GM19240 (cell line): ENCODE results near the gene INPP5F.
"Not testable (repeated sequence)": the region's sequence is repeated elsewhere in the genome, so short reads cannot be mapped to it uniquely, and the experiment has no call there.

Experiments used
- DNase-seq: peaks from one replicate; pipeline ENCODE4 v3.0.0; 2011; ENCODE audit warnings: low spot score; ENCODE audit not compliant: insufficient read length

The INPP5F gene

GRCh38 chr10:119705434-119705831 is 20.4 kb upstream of the INPP5F start:
- DNase-seq: no peak

DNA sequence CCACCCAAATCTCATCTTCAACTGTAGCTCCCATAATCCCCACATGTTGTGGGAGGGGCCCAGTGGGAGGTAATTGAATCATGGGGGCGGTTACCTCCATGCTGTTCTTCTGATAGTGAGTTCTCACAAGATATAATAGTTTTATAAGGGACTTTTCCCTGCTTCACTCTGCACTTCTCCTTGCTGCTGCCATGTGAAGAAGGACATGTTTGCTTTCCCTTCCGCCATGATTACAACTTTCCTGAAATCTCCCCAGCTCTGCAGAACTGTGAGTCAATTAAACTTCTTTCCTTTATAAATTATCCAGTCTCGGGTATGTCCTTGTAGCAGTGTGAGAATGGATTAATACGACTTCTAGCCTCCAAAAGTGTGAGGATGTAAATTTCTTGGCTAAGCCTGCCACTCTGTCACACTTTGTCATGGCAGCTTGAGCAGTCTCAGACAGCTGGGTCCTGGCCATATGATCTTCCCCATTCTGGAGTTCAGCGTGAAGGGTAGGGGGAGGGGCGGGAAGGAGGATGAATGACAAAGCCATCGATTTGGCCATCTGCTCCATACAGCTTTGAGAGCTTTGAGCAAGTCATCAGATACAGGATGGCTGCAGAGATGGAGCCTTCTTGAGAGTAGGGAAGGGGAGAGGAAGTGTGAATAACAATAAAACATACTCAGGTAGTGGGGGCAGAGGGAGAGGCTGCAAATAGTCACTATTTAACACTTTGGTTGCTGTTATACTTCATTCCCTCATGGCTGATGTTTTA is 19.1 kb upstream of the INPP5F start:
- DNase-seq: no peak

GRCh38 chr10:119707331-119707730 is 18.5 kb upstream of the INPP5F start:
- not testable (repeated sequence) for DNase-seq

- not testable (repeated sequence) for DNase-seq
Observed at GRCh38 chr10:119710935-119711334, 14.9 kb upstream of the INPP5F start.

DNA sequence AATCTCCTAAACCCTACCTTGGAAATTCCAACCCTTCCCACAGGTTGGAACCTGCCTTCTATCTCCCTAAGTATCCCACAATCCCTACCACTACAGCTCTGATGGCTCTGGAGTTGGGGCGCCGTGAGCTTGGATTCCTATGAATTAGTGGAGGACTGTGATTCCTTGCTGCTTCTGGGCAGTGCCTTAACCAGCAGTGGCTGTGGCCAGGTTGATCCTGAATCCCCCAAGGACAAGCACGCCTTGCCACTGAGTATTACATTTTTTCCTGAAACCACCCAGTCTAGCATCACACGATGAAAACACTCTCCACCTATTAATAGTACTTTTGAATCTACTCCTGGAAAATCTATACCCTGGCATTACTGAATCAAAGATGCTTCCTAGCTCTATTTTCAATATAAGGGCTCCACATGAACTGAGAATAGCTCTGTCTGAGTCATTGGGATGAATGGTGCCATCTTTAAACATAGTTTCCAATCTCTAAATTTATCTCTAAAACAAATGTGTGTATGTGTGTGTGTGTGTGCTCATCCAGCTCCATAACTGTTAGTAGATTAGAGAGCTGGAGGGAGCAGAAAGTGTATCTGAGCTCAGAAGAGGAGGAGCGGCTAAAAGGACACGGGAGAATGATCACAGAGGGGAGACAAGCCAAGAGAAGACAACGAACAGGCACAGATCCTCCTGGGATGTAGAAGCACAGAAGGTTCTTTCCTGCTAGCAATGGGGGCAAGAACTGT is 11.9 kb upstream of the INPP5F start:
- no peak for DNase-seq

- no peak for DNase-seq
Observed at GRCh38 chr10:119714484-119714816, 11.4 kb upstream of the INPP5F start.

DNA sequence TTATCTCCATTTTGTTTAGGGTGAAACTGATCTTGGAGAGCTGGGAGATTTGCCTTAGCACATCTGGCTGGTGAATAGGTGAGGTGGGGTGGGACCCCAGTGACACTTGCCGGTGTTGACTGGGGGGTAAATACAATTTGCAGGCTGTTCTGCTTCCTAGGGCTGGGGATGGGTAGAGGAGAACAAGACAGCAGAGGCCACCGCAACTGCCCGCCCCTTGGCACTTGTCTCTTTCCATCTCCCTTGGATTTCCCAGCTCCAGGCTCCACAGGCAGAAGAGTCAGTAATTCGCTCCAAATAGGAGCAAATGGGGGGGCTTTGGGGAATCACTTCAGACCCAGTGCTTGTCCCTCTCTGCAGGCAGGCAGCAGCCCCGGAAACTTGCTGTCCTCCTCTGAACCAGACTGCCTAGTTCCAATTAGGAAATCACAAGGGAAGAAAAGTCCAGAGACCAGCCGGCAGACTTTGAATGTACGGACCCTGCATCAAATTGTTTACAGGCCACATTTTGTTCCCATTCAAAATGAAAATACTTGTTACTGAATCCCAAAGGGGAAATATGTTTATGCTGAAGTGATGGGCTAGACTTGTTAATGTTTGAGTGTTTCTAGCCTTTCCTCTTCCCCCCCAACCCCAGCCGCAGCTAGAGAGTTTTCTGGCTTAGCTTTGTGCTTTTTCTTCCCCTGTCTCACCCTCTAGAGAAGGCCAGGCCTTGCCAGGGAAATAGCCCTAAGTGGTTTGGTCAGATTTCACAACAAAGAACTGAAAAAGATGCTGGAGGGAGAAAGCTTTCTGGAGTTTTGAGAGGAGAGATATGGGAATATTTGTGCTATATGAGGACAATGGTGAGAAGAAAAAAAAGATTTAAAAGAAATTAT is 10.0 kb upstream of the INPP5F start:
- DNase-seq: no peak

GRCh38 chr10:119723161-119723560 is 2.7 kb upstream of the INPP5F start:
- no peak for DNase-seq

- no peak for DNase-seq
Observed at GRCh38 chr10:119723624-119724023, 2.2 kb upstream of the INPP5F start.

- peak; percentile 32 for DNase-seq
Observed at GRCh38 chr10:119724593-119725516, 995 bp upstream of the INPP5F start.

DNA sequence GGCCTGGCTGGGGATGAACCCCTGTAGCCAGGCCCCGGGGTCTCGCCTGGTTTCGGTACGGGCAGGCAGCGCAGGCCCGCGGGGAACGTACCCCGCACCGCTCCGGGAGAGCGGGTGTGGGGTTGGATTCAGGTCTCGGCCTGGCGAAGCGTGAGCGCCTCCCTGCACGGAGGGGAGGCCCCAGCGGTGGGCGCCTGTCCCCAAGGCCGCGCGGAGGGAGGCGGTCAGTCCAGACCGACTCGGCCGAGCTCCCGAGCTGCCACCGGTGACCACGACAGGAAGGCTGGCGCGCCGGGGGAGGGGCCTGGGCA is 378 bp upstream of the INPP5F start:
- DNase-seq: no peak

GRCh38 chr10:119726676-119727261 is 919 bp downstream of the INPP5F start:
- no peak for DNase-seq

- DNase-seq: no peak
Observed at GRCh38 chr10:119728172-119728800, 2.4 kb downstream of the INPP5F start.

DNA sequence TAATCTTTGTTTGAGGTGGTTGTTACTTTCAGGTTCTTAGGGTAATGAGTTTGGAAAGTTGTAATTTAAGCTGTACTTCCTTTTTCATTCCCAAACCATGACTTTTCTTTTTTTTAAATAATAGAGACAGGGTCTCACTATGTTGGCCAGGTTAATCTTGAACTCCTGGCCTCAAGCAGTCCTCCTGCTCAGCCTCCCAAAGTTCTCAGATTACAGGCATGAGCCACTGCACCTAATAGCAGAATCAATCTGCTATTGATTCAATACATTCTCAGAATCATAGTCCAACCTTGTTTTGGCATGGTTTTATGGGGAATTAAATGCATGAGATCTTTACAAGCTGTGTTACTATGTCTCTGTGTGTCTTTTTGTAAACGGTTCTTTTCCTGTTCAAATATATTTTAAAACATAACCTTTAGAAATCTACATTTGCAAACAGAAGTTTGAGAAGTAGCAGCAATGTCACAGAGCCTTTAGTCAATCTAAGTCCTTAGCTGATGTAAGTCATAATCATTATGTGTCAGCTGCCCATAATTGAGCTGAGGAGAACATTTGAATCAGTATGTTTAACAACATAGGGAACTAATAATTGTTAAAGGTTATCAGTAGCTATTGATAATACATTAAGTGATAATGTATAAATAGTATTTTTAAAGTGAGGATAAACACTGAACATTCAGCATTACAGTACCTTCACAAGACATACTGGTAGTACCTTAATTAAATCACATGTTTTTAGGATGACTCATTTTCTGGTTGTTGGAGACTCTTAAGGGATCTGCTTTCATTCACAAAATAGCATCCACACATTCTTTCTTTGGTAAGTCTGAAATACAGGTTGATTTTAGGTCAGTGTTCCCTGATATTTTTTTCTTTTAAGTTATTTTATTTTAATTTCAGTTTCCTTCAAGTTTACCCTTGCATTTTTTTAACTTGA is 8.8 kb downstream of the INPP5F start:
- DNase-seq: no peak

DNA sequence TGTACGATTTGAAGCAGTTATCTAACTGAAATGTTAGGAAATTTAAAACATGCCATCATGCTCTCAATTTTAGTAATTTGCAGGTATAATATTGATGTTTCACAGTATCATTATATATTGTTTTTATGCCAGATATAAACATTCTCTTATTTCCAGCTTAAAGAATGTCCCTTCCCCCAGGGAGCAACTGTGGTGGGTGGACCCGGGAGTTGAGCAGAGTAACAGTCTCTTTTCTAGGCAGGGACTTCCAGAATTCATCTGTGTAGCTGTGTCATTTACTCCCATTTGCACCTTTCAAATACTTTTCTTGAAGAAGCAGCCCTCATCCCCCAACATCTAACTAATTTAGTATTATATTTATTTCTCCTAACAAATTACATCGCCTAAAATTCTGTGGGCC is 9.6 kb downstream of the INPP5F start:
- no peak for DNase-seq

GRCh38 chr10:119736220-119736619 is 10.4 kb downstream of the INPP5F start:
- no peak for DNase-seq

- DNase-seq: no peak
Observed at GRCh38 chr10:119737039-119737663, 11.3 kb downstream of the INPP5F start.

GRCh38 chr10:119737823-119738222 is 12.0 kb downstream of the INPP5F start:
- no peak for DNase-seq

- DNase-seq: no peak
Observed at GRCh38 chr10:119738962-119739361, 13.1 kb downstream of the INPP5F start.
